ENCODE results near the gene NPAS1. TPM values are rescaled to one million over a fixed set of nuclear protein-coding genes. Genes with fewer than 3 reads are reported as not detected.
"Not testable (repeated sequence)": the region's sequence is repeated elsewhere in the genome, so short reads cannot be mapped to it uniquely, and the experiment has no call there.

The NPAS1 gene
- total RNA-seq, 1 experiment from 2014 or later: 0.29 TPM

GRCh38 chr19:47045867-47046470 lies 26.3 kb downstream of the NPAS1 start:
- no peak for DNase-seq (ENCODE audit: low spot score)

- DNase-seq (ENCODE audit: low spot score): no peak
Measured at GRCh38 chr19:47047272-47047762, 27.7 kb downstream of the NPAS1 start.

DNA sequence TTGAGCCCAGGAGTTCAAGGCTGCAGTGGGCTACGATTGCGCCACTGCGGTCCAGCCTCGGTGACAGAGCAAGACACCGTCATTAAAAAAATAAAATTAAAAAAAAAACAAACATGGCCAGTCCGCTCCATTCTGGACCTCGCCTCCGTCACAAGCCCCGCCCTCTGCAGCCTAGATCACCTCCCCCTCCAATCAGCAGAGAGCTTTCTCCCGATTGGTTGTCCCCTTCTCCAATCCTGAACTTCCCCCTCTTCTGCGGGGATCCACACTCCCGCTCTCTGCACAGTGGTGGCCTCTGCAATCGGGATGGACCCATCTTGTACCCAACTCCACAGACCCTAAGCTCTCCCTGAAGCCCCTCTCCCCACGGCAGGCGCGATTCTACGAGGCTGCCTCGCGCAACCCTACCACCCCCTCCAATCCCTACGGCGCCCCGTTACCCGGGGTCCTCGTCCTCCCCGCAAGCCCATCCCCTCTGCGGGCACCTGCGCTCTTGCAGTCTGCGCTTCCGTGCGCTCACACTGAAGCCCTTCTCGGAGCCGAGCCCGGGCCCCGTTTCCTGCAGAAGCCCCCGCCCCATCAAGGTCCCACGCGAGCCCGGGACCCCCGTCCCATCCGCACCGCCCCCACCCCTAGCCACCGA lies 28.2 kb downstream of the NPAS1 start:
- DNase-seq (ENCODE audit: low spot score): peak; percentile 75

GRCh38 chr19:47049307-47049700 lies 29.7 kb downstream of the NPAS1 start:
- no peak for DNase-seq (ENCODE audit: low spot score)

GRCh38 chr19:47050562-47050961 lies 30.9 kb downstream of the NPAS1 start:
- DNase-seq (ENCODE audit: low spot score): not testable (repeated sequence)

- no peak for DNase-seq (ENCODE audit: low spot score)
Measured at GRCh38 chr19:47056411-47056810, 36.8 kb downstream of the NPAS1 start.

DNA sequence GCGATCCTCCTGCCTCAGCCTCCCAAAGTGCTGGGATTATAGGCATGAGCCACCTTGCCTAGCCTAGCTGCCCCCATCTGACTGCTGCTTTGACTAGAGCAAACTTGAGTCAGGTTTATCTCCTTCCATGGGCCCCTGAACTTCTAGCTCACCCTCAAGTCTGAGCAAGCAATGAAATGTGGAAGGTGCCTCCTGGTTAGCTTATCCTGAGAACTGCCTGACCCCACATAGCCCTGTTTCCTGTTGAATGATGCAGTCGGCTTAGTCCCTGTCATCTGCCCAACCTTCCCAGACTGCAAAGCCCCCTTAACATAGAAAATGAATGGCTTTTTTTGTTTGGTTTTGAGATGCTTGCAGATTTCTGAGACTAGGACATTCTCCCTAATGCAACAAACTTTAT lies 37.7 kb downstream of the NPAS1 start:
- no peak for DNase-seq (ENCODE audit: low spot score)

DNA sequence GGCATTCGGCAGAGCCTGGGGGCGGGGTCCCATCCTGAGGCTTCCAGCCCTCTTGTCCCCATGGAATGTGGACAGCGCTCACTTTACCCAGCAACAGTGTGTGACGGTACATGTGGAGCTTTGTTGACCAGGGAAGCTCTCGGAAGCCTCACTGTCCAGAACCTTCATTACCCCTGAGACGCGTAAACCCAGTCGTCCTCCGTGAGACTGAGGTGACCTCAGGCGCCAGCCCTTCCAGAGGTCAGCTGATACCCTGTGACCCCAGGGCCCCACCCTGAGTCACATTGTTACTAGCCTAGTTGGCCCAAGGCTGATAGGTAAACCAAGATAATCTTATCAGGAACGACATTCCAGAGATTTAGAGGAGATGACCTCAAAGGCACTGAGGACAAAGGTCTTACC lies 39.0 kb downstream of the NPAS1 start:
- no peak for DNase-seq (ENCODE audit: low spot score)

GRCh38 chr19:47063874-47064273 lies 44.2 kb downstream of the NPAS1 start:
- no peak for DNase-seq (ENCODE audit: low spot score)

- DNase-seq (ENCODE audit: low spot score): no peak
Measured at GRCh38 chr19:47065242-47065641, 45.6 kb downstream of the NPAS1 start.

DNA sequence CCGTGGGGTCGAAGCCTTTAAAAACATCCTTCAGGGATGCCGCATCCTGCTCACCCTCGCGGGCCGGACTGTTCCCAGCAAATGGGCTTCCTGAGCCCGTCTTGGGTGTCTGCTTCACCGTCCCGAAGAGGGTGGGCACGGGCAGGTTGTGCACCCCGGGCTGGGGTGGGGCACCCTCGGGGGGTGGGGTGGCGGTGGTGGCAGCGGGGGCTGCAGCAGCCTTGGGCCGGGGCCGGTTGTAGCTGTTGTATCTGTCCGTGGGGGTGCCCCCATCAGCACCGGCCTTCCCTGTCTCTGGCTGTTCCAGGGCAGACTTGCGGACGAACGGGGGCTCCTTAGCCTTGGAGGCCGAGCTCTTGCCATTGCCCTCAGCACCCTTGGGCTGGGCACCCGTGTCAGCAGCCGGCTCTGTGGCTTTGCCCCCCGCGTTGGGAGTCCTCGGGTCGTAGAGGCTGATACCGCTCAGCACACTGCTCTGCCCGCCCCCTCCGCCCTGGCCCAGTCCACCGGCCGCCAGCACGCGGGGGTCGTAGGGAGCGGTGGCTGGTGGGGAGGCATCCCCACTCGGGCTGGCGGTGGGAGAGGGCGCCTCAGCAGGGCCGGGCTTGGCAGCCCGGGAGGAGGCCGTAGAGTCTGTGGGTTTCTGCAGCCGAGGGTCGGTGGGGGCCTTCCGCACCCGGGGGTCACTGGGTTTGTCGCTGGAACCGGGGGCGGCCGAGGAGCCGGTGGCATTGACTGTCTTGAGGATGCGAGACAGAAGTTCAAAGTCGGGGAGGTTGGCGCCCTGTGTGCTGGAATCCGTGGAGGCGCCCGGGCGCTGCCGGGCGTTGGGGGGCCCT lies 47.0 kb downstream of the NPAS1 start:
- DNase-seq (ENCODE audit: low spot score): no peak

GRCh38 chr19:47067215-47067847 lies 47.7 kb downstream of the NPAS1 start:
- DNase-seq (ENCODE audit: low spot score): no peak

DNA sequence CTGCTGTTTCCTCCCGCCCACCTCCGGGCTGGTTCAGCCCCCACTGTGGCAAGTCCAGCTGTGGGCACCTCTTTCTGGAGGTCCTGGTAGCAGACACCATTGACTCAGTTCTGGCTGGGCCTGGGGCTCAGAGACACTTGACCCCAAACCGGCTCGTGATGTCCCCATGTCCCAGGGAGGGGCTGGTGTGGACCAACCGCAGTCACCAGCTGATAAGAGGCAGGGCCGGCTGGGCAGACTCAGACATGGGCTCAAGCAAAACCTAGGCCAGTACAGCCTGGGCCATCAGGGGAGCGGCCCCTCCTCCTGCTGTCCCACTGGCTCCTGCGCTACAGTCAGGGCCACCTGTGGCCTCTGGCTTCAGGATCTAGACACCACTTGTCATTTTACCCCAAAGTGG lies 48.6 kb downstream of the NPAS1 start:
- DNase-seq (ENCODE audit: low spot score): no peak

DNA sequence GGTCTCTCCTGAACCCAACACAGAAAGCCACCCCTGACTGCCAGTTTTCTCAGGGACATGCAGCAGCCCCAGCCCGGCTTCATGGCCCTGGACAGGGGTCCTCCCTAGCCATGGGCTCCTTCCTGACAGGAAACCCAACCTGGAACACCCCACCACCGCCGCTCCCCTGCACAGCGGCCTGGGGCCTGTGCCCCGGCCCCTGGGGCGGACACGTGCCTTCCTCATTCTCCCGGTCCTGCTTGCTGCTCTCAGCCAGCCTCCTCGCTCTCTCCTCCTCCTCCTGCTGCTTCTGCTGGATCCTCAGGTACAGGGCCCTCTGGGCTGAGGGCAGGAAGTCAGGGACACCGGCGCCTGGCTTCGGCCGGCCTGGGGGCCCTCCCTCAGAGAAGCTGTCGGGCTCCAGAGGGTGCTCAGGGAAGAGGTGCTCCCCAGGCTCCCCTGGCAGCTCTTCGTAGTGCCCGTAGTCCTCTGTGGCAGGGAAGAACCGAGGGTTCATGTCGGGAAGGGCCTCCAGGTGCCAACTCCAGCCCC lies 49.3 kb downstream of the NPAS1 start:
- DNase-seq (ENCODE audit: low spot score): no peak

DNA sequence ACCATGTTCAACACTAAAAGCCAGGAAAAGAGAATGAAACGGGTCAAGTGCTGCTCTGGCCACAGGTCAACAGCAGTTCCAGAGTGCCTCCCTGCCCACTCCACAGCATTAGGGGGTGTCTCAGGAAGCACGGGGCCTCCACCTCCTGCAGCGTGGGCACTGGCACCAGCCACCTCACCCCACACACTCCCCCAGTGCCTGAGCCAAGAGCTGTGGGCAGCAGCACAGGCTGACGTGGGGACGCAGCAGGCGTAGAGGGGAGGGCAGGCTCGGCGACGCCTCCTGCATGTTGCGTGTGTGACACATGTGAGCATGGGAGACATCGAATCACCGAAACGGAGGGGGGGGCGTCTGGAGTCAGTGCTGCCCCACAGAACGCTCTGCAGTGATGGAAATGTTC lies 50.2 kb downstream of the NPAS1 start:
- DNase-seq (ENCODE audit: low spot score): no peak

GRCh38 chr19:47070756-47071155 lies 51.1 kb downstream of the NPAS1 start:
- DNase-seq (ENCODE audit: low spot score): no peak

- no peak for DNase-seq (ENCODE audit: low spot score)
Measured at GRCh38 chr19:47071731-47072130, 52.1 kb downstream of the NPAS1 start.

DNA sequence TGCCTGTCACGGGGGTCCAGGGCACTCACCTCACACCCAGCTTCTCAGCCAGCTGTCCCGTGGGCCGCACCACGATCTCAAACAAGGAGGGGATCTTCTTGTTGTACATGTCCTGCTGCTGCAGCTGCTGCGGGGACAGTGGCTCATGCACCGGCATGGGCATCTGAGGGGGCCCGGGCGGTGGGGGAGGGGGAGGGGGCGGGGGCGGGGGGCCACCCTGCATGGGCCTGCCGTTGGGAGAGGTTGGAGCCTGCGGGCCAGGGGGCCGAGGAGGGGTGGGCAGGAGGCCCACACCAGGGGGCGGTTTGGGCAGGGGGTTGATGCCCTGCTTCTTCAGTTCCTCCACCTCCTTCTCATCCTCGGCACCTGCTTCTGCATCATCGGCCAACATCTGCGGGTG lies 52.7 kb downstream of the NPAS1 start:
- no peak for DNase-seq (ENCODE audit: low spot score)

DNA sequence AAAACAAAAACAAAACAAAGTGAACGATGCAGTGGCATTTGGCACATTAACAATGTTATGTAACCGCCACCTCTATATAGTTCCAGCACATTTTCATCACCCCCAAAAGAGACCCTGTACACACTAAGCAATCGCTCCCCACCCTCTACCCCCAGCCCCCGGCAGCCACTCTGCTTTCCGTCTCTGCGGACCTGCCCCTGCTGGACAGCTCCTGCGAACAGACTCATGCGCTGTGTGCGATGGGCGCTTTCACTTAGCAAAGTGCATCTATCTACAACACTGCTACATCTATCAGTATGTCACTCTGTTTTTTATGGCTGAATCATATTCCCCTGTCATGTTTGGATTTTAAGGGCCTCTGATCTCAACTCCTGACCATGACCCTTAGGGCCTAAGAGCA lies 53.9 kb downstream of the NPAS1 start:
- DNase-seq (ENCODE audit: low spot score): no peak

GRCh38 chr19:47074621-47075020 lies 55.0 kb downstream of the NPAS1 start:
- no peak for DNase-seq (ENCODE audit: low spot score)

DNA sequence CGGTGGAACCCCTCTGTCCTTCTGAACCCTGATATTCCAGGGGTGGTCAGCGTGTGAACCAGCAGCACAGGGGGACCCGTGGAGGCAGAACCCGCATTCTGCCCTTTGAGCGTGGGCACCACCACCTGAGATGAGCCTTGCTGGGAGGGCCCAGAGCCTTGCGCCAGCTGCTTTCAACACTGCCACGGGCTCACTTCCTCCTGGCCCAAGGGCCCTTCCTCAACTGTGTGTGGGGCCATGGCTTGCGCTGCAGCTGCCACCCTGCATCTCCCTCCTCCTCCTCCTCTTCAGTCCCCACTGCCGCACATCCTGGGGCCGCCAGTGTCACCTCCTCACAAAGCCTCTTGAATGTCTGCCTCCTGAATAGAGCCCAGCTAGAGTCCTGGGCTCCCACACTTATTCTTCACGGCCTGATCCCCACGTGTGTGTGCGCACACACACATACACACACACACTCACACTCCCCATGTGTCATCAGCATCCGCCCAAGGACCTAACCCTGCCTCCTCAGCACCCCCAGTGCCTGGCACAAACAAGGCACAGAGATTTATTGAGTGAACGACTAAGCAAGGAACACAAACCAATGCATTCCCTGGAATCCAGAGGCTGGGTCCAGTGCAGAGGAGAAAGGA lies 55.7 kb downstream of the NPAS1 start:
- DNase-seq (ENCODE audit: low spot score): no peak

DNA sequence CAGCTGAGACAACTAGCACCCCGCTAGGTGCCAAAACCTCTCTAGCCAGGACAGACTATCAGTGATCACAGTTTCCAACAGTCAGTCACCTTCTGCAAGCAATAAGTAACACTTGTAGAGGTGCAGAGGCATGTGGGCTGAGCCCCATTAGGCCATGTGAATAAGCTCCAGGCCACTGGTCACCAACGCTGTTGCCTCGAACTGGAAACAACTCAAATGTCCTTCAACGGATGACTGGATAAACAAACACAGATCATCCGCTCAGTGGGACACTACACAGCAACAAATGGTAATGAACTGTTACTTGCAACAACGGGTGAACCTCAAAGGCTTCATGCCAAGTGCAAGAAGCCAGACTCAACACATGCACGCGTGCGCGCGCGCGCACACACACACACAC lies 56.3 kb downstream of the NPAS1 start:
- no peak for DNase-seq (ENCODE audit: low spot score)

Measured in H4 (cell line).